GM12873 (cell line): ENCODE measurements around the gene POMGNT1.

ENCODE experiments used
- TF ChIP-seq, protein P1 (sequence below): IDR thresholded peaks from 2 replicates; pipeline ENCODE4 v1.5.1; 2012; ENCODE audit warnings: low read depth, mild to moderate bottlenecking, moderate library complexity, low read length, control low read depth; ENCODE audit not compliant: insufficient read depth; ENCODE audit errors: missing control alignments

The POMGNT1 gene

DNA sequence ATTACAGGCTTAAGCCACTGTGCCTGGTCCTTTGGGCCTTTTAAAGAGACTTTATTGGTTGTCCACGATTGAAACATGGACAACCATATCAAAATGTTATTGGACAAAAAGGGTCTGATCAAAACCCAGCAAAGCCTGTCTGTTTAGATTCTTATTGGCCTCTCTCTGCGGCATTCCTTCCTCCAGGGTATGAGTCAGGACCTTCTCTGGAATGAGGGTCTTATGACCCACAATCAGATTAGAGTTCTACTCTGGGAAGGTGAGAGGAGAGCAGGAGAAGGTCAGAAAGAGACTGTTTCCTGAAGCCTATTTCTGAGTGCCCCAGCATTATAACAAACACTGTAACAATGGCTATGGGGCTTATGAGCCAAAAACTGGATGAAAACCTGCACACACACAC lies 12.8 kb upstream of the POMGNT1 start:
- TF ChIP-seq, protein P1, sequence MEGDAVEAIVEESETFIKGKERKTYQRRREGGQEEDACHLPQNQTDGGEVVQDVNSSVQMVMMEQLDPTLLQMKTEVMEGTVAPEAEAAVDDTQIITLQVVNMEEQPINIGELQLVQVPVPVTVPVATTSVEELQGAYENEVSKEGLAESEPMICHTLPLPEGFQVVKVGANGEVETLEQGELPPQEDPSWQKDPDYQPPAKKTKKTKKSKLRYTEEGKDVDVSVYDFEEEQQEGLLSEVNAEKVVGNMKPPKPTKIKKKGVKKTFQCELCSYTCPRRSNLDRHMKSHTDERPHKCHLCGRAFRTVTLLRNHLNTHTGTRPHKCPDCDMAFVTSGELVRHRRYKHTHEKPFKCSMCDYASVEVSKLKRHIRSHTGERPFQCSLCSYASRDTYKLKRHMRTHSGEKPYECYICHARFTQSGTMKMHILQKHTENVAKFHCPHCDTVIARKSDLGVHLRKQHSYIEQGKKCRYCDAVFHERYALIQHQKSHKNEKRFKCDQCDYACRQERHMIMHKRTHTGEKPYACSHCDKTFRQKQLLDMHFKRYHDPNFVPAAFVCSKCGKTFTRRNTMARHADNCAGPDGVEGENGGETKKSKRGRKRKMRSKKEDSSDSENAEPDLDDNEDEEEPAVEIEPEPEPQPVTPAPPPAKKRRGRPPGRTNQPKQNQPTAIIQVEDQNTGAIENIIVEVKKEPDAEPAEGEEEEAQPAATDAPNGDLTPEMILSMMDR = no peak

DNA sequence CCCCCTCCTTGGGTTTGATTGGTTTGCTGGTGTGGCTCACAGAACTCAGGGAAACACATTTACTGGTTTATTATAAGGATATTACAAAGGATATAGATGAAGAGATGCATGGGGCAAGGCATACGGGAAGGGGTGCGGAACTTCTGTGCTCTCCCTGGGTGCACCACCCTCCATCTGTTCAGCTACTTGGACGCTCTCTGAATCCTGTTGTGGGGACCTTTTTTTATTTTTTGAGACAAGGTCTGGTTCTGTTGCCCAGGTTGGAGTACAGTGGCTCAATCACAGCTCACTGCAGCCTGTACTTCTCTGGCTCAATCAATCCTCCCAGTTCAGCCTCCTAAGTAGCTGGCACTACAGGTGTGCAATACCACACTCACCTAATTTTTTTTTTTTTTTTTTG lies 12.3 kb upstream of the POMGNT1 start:
- TF ChIP-seq, protein P1 = no peak

DNA sequence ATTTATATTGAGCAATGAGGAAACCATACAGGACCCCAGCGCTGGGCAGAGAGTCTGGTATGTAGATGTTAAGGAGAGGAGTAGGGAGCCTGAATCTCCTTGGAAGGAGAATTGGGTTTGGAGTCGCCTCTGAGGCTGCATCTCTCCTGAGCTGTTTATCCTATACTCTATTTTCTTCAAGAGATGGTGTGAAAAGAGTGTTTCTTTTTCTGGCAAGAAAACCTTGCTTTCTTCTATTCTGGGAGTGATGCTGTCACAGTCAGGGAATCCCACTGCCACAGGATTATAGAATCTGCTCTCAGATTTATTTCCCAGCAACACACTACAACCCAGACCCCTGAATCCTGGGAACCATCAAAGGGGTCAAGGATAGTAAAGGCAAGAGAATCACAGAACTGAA lies 8.2 kb upstream of the POMGNT1 start:
- TF ChIP-seq, protein P1 = no peak

DNA sequence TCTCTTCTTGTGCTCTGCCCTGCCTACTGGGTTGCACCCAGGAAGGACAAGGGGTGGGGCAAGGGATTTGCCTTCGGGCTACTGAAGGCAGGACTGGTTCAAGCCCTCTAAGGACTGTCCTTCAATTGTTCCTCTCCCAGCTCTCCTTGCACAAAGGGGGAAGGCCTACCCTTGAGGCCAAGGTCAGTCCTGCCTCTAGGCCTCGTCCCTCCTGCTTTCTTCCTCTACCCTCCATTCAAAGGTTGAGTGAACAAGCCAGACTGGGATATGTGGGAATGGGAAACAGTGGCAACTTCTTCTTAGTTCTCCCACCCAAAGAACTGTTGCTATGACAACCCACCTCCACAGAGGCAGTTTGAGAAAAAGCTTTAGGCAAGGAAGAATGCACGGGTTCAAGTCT lies 7.6 kb upstream of the POMGNT1 start:
- TF ChIP-seq, protein P1 = no peak

DNA sequence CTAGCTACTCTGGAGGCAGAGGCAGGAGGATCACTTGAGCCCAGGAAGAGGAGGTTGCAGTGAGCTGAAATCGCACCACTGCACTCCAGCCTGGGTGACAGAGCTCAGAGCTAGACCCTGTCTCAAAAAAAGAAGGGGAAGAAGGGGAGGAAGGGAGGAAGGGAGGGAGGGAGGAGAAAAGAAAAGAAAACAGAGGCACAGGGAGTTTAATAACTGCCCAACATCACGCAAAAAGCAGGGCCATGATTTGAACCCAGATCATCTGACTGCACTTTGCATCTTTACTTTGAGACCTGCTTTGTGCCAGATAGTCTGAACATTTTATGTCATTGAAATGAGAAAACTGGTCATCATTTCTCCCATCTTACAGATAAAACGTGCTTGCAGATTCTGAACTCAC lies 6.9 kb upstream of the POMGNT1 start:
- TF ChIP-seq, protein P1 = no peak

DNA sequence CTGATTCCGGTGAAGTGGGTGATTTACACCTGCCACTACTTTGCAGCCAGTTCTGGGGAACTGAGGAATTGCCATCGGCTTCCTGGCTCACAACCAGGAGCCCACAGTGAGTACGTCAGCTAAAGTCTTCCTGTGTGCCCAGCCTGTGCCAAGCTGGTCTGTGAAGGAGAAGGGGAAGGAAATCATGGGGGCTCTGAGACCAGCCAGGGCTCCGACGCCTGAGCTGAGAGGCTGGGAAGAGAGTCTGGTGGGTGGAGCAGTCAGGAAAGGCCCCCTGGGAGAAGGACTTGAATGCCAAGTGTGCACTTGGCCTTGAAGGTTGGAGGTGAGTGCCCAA lies 6.1 kb upstream of the POMGNT1 start:
- TF ChIP-seq, protein P1 = no peak

DNA sequence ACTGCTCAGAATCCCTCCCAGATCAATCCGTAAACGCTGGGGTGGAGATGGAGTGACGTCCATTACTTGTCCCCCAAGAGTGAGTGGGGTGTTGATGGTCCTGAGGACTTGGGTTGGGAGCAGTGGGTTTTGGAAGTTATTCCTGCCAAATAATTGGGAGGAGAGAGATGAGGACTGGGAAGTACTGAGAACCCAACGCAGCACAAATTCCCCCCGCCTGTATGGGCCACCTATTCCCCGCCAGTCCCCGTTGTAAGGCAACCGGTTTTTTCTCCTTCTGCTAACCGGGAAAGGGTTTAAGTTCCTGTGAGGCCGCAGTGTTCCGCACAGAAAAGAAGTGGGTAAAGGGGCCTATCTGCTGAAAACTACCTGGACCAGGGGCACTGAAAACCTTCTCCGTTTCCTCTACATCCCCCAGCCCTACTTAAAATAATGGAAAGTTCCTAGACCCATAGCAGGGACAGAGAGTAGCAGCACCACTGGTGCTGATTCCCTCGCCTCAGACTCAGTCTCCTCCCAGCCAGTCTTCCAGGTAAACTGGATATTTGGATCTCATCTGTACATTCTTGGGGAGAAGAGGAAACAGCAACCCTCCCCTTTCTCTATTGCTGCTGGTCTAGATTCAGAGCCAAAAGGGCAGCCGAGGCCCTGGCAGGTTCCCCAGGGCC lies 5.6 kb upstream of the POMGNT1 start:
- TF ChIP-seq, protein P1 = no peak
